ENCODE data around the gene RPS18.
A peak's percentile ranks its signal among the peaks of the same experiment; 100 is the strongest.

The RPS18 gene

GRCh38 chr6:33292996-33293682, 21.3 kb downstream of the RPS18 start:
- DNase-seq = no peak

- DNase-seq = no peak
Observed at GRCh38 chr6:33294086-33294823, 22.4 kb downstream of the RPS18 start.

- DNase-seq = no peak
Observed at GRCh38 chr6:33295621-33296369, 23.9 kb downstream of the RPS18 start.

DNA sequence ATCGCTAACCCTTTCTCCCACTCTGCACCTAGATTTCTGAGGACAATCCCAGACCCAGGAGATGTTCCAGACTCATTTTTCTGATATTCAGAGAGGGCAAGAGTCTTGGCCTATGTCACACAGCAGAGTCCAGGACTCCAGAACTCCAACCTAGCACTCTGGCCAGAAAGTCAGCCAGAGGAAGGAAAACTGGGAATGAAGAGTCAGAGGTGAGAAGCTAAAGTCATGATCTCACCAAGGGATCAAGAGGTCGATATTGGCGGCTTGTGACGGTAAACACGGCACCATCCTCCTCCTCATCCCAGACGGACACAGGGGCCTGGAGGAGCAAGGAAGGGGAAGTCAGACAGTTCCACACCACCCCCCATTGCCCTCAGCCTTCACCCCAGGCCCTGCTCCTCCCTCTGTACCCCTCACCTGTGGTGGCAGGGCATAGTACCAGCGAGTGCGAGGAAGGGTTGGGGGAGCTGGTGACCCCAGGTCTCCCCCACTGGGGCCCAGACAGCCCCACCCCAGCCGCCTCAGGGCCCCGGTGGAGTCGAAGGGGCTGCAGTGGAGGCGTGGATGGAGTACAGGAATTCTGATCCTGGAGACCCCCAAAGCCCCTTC, 25.0 kb downstream of the RPS18 start:
- DNase-seq = no peak

- peak; percentile 41 for DNase-seq
Observed at GRCh38 chr6:33297406-33297955, 25.6 kb downstream of the RPS18 start.

- DNase-seq = peak; percentile 74
Observed at GRCh38 chr6:33297956-33298772, 26.3 kb downstream of the RPS18 start.

DNA sequence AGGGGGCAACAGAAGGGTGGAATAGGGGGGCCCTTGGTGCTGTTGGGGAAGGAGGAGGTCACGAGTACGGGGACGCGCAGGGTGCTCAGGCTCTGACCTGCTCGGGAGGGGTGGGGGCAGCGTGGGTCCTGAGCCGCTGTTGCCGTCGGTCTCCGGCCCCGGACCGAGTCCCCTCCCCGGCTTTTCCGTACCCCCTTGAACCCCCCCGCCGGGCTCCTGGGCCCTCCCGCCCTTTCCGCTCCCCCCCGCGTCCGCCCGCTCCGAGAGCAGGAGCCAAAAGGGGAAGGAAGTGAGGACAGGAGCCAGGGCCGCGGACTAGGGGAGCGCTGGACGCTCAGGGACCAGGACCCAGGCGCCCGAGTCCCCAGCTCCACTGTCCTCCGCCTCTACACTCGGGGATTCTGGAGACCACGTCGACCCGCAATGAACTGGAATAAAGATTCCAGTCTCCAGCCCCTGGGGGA, 26.9 kb downstream of the RPS18 start, which contains the start of gene RGL2:
RGL2 (minus strand) TSS at position 170 of the 464 bp plus-strand sequence. CDS start 332 bp downstream, outside the sequence.
- peak; percentile 83 for DNase-seq

- DNase-seq = peak; percentile 97
Observed at GRCh38 chr6:33299237-33299944, 27.5 kb downstream of the RPS18 start.

DNA sequence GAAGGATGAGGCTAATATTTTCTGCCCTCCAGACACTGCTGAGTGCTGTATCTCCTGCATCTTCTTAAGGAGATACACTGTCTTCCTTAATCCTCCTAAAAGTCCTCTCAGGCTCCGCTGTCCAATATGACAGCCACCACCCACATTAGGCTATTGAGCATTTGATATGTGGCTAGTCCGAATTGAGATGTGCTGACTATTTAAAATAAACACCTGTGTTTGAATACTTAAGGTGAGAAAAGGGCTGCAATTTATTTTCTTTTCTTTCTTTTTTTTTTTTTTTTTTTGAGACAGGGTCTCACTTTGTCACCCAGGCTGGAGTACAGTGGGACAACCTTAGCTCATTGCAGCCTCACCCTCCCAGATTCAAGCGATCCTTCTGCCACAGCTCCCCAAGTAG, 30.0 kb downstream of the RPS18 start:
- DNase-seq = no peak

- DNase-seq = no peak
Observed at GRCh38 chr6:33304216-33304615, 32.3 kb downstream of the RPS18 start.

DNA sequence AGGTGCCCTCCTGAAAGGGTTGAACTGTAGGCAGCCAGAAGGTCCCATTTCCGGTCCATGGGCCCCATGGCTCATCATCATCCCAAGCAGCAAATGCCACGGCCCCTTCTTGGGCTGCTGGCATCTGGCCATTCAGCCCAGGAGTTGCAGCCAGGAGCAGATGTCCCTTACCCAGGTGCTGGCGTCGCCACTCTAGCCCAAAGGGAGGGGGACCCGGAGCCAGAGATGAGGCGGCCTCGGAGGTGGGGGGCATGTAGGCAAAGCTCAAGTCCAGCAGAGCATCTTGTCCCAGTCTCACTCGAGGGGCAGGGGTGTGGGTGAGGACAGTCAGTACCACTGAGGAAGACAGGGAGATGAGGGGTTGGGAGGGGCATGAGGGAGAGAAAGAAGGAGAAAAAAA, 33.2 kb downstream of the RPS18 start:
- DNase-seq = no peak

DNA sequence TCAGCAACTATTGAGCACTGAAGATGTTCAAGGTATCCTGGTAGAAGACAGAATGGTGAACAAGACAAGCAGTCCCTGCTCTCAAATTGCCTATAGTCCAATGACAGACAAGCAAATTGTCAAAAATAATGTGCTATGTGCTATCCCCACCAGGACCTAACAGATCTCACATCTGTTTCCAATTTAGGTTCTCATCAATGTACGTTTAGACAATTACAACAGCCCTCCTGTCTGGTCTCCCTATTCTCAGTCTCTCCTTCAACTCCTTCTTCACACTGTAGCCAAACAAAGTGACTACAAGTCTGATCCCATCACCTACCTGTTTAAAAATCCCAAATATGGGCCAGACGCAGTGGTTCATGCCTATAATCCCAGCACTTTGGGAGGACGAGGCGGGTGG, 34.5 kb downstream of the RPS18 start:
- DNase-seq = no peak

- peak; percentile 96 for DNase-seq
Observed at GRCh38 chr6:33312361-33313104, 40.7 kb downstream of the RPS18 start.

DNA sequence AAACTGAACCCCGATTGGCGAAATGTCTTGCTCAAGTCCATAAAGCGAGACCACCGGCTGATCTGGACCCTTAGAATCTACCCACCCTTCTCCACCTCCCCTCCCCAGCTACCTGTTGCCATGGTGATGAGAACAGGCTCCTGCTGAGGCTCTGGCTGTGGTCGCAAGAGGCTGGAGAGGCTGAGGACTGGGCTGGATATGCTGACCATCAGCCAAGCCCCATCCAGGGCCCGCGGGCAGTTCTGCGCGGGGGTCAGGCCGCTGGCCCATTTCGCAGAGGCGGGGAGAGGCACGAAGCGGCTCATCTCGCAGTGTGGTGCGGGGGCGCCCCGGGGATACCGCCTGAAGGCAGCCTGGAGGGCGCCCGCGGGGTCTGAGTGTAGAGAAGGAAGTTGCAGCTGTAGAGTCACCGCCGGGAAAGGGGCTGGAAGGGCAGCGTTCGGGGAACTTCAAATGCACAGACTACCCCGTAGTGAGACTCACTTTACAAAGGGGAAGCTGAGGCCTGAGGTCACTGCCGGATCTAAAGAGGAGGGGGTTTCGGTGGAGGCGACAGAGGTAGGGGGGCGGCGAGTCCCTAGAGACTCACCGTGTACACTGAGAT, 41.3 kb downstream of the RPS18 start:
- peak; percentile 48 for DNase-seq

DNA sequence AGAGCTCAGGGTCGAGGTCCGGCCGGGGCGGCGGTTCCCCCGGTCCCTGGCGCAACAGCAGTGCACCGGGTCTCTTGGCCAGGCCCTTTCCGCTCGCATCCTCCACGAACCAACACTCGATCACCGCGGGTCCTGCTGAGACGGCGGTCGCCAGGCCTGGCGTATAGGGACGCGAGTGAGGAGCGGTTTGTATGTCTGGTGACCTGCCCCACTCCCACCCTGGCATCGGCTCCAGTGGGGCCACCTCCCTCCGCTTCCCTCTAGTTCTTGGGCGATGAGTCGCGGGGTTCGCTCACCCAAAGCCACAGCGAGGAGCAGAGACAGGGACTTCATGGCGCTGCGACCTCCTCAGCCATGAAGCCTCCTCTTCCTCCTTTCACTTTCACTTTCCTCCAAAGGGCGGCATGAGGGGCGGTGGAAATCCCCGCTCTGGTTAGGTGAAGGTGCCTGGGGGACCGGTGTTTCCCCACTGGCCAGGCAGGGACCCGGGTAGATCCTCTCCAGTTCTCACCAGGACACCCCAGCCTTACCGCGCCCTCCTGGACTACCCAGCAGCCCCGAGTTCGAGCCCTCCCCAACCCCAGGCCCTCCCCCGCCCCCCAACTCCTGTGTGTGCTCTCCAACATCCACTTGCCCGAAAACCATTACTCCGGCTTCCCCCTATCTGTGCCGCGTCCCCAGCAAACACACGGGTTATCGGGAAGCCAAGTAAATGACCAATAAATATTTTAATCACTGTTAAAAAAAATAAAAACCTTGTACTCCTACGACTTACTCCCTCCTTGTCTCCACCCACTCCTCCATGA, 42.0 kb downstream of the RPS18 start, which contains the start of gene TAPBP:
TAPBP (minus strand) TSS at position 370 of the 806 bp plus-strand sequence; CDS start at position 333, 37 bp downstream.
- peak; percentile 82 for DNase-seq

DNA sequence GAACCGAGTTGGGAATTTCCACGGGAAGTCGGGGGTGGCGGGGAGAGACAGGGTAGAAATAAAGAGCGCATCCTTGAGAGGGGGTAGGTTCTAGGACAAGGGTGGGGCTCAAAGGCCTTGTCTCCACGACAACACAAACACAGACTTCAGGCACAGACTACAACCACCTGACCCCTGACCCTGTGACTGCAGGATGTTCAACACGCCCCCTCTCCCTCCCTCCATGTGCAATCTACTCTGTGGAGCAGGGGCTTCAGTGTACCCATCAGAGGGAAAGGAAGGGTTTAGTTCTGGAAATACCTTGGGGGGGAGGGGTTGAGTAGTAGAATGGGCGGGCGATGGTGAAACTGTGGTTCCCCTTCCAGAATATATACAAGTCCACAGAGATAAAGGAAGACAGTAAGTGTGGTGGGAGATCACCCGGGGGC, 42.7 kb downstream of the RPS18 start:
- peak; percentile 70 for DNase-seq

- peak; percentile 51 for DNase-seq
Observed at GRCh38 chr6:33314943-33315792, 43.3 kb downstream of the RPS18 start.

Data from RPMI8226 (cell line).